Effector memory CD4-positive, alpha-beta T cell (primary cell): ENCODE results near the gene NEAT1.
A peak's percentile ranks its signal among the peaks of the same experiment; 100 is the strongest.

Experiments
- DNase-seq, 3 donors: peaks; one replicate each; pipeline ENCODE4 v3.0.0-alpha.2; 2020
- H3K27ac ChIP-seq: 2 replicates; pipeline ENCODE4 v1.7.0; 2013; ENCODE audit warnings: mild to moderate bottlenecking, low read length, moderate library complexity; ENCODE audit not compliant: insufficient read depth, poor library complexity, severe bottlenecking
- H3K27me3 ChIP-seq: replicated peaks from 2 replicates; pipeline ENCODE4 v1.7.0; 2013; ENCODE audit warnings: mild to moderate bottlenecking, low read length; ENCODE audit not compliant: insufficient read depth, control insufficient read depth, poor library complexity, severe bottlenecking
- H3K36me3 ChIP-seq: 2 replicates; pipeline ENCODE4 v1.7.0; 2013; ENCODE audit warnings: mild to moderate bottlenecking, low read length, moderate library complexity; ENCODE audit not compliant: control insufficient read depth, insufficient read depth
- H3K4me1 ChIP-seq: 2 replicates; pipeline ENCODE4 v1.7.0; 2013; ENCODE audit warnings: low read length, mild to moderate bottlenecking; ENCODE audit not compliant: control insufficient read depth, insufficient read depth, poor library complexity, severe bottlenecking
- H3K4me3 ChIP-seq: 2 replicates; pipeline ENCODE4 v1.7.0; 2013; ENCODE audit warnings: low read length, low read depth, mild to moderate bottlenecking; ENCODE audit not compliant: insufficient read depth, poor library complexity, severe bottlenecking
- H3K9me3 ChIP-seq: 2 replicates; pipeline ENCODE4 v1.7.0; 2013; ENCODE audit warnings: mild to moderate bottlenecking, low read length, moderate library complexity; ENCODE audit not compliant: control insufficient read depth

The NEAT1 gene

DNA sequence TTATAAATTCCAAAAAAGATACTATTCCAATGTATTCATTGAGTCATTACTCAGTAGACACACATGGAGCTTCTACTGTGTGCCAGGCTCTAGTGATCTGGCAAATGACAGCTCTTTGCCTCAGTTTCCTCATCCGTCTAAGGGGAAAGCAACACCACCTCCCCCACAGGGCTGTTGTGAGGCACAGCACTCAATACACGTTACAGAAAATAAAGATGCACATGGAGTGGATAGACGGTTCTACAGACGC lies 69.7 kb downstream of the NEAT1 start:
- Histone ChIP-seq H3K27me3 (no peaks in the 10 kb centered on the region), H3K4me3 (no peak overlapping the region), H3K9me3 (no peaks in the 10 kb centered on the region), H3K36me3 (no peaks in the 10 kb centered on the region), H3K4me1 (peaks cover 12% of the 10 kb centered on the region), H3K27ac (no peak overlapping the region)
- DNase-seq: no peak

DNA sequence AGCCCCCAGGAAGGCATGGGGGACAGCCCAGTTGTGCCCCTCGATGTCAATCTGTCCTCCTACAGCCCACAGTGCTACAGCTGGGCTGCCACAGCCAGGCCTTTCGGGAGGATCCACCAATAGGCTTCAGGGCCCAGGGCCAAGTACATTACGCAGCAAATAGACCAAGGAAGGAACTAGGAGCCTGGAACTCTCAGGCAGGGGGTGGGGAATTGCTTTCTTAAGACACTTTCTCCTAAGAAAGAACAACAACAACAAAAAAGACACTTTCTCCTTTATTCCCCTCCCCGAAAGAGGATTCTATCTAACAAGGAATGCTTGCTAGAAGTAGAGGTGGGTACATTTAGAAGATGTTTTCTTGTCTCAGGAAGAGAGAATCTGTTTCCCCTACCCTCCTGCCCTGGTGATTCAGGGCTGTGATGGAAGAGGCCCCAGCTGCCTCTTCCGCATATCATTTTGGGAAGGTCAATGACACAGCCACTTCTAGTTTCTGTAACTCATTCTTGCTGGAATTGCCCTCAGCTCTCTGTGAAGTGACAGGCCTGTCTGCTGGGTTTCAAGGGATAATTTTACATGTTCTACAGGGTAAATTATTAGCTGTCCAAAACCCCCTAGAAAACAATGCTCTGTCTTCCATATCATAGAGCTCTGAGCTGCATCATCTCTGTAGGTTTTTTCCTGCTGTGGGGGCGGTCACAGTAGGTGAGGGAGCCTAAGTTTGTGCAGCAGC lies 70.2 kb downstream of the NEAT1 start:
- Histone ChIP-seq H3K27me3 (no peaks in the 10 kb centered on the region), H3K4me1 (peaks cover 12% of the 10 kb centered on the region), H3K4me3 (no peak overlapping the region), H3K36me3 (no peaks in the 10 kb centered on the region), H3K27ac (peak overlapping the region; percentile 6), H3K9me3 (no peaks in the 10 kb centered on the region)
- DNase-seq: no peak

DNA sequence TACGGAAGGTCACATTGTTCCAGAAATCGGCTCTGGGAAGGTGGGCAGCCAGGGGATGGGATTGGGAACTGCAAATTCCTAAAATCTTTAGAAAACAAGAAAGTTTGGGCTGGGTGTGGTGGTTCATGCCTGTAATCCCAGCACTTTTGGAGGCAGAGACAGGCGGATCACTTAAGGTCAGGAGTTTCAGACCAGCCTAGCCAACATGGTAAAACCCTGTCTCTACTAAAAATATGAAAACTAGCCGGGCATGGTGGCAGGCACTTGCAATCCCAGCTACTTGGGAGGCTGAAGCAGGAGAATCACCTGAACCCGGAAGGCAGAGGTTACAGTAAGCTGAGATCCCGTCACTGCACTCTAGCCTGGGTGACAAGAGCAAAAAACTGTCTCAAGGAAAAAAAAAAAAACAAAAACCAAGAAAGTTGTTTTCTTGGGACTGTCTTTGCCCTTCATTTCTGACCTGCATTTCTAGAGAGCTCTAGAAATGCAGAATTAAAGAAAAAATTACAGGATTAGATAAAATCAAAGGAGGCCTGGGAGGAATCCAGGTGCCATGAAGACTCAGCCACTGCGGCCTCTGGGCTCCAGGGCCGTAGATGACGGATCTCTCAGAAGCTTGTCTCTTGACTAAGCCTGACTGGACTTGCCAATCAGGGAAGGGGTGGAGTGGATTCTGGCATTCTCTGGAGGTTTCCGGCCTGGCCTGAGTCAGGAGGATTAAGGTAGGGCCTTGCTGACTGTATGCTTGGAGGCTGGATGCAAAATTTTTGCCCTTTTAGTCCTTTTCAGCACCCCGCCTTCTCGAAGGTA lies 71.0 kb downstream of the NEAT1 start:
- Histone ChIP-seq H3K27me3 (no peaks in the 10 kb centered on the region), H3K4me3 (no peak overlapping the region), H3K36me3 (no peaks in the 10 kb centered on the region), H3K27ac (no peak overlapping the region), H3K9me3 (no peaks in the 10 kb centered on the region), H3K4me1 (peaks cover 12% of the 10 kb centered on the region)
- DNase-seq: no peak
